ENCODE measurements around the gene TXNRD1. TPM values are rescaled to one million over a fixed set of nuclear protein-coding genes. Genes with fewer than 3 reads are reported as not detected.
"Not testable (repeated sequence)": the region's sequence is repeated elsewhere in the genome, so short reads cannot be mapped to it uniquely, and the experiment has no call there.

TXNRD1 gene
- total and polyA plus RNA-seq, 11 donors = 26.6 to 384 (median 90.8) TPM

DNA sequence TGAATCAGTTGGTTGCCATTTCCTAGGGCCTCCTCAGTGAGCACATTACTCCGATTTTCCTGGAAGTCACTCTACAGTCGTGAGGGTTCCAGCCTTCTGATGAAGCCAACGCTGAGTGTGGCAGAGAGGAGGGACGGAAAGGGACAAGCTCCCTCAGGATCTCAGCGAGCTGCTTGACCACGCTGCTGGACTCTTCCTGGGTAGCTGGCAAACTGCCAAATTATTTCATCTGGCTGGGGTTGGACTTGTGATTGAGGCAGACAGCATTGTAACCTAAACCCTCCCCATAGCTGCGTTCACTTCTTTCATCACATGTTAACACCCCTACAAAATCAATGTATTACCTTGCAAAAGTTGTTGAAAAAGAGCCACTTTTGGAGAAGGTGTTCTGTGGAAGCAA is 171.6 kb downstream of the TXNRD1 start:
- 21 to 41% (median 24%) methylated on average over 7 of the region's 7 CpGs for WGBS, 4 donors
- no peak overlapping the region for H3K4me3 ChIP-seq
- TF ChIP-seq, protein P1, sequence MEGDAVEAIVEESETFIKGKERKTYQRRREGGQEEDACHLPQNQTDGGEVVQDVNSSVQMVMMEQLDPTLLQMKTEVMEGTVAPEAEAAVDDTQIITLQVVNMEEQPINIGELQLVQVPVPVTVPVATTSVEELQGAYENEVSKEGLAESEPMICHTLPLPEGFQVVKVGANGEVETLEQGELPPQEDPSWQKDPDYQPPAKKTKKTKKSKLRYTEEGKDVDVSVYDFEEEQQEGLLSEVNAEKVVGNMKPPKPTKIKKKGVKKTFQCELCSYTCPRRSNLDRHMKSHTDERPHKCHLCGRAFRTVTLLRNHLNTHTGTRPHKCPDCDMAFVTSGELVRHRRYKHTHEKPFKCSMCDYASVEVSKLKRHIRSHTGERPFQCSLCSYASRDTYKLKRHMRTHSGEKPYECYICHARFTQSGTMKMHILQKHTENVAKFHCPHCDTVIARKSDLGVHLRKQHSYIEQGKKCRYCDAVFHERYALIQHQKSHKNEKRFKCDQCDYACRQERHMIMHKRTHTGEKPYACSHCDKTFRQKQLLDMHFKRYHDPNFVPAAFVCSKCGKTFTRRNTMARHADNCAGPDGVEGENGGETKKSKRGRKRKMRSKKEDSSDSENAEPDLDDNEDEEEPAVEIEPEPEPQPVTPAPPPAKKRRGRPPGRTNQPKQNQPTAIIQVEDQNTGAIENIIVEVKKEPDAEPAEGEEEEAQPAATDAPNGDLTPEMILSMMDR (IDR thresholded peaks at IDR 0.05) = no peak
- no peak for TF ChIP-seq POLR2A (IDR thresholded peaks at IDR 0.05)
- H3K27ac ChIP-seq = no peak overlapping the region
- no peaks in the 10 kb centered on the region for H3K27me3 ChIP-seq
- DNase-seq = peak in 1 of 5 donors; percentile 24
- H3K4me1 ChIP-seq = peaks cover 0 to 7% (median under 1%) of the 10 kb centered on the region in 12 donors
- H3K9me3 ChIP-seq = no peaks in the 10 kb centered on the region
- H3K36me3 ChIP-seq = no peaks in the 10 kb centered on the region
- intact Hi-C loops (cut with DNase I) = loop anchor here in 4 of 10 donors (10.0 kb wide), 3 partner anchors 278 to 668 kb away; no protein-coding TSS in a partner anchor
- peak in 2 of 4 donors; percentile 10 to 24 for ATAC-seq

DNA sequence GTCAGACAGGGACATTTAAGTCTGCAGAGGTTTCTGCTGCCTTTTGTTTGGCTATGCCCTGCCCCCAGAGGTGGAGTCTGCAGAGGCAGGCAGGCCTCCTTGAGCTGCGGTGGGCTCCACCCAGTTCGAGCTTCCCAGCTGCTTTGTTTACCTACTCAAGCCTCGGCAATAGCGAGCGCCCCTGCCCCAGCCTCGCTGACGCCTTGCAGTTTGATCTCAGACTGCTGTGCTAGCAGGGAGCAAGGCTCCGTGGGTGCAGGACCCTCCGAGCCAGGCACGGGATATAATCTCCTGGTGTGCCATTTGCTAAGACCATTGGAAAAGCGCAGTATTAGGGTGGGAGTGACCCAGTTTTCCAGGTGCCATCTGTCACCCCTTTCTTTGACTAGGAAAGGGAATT is 178.5 kb downstream of the TXNRD1 start:
- H3K27ac ChIP-seq; H3K4me1 ChIP-seq; H3K4me3 ChIP-seq; intact Hi-C loops (cut with DNase I); H3K36me3 ChIP-seq; H3K9me3 ChIP-seq; DNase-seq; ATAC-seq; H3K27me3 ChIP-seq: not testable (repeated sequence)
- 93 to 98% (median 96%) methylated on average over 9 to 11 of the region's 11 CpGs for WGBS, 4 donors

Other genes starting within 250 kb of the TXNRD1 start
- gene TDG, start 249.9 kb upstream of the TXNRD1 start, total RNA-seq = 10 to 100 TPM in 7 of 9 donors, 1 to 10 TPM in 2; 7.8 to 15.5 (median 13.1) TPM
- gene TDG, start 249.9 kb upstream of the TXNRD1 start, polyA plus RNA-seq = 10 to 100 TPM in 1 of 2 donors, 1 to 10 TPM in 1; 7.4 to 13.3 TPM
- 10 to 100 TPM in 1 of 9 donors, 1 to 10 TPM in 8; 2.6 to 18.7 (median 6.9) TPM for gene GLT8D2, start 165.6 kb upstream of the TXNRD1 start, total RNA-seq
- gene GLT8D2, start 165.6 kb upstream of the TXNRD1 start, polyA plus RNA-seq = 1 to 10 TPM; 3.0 to 4.9 TPM
- gene HCFC2, start 151.2 kb upstream of the TXNRD1 start, total RNA-seq = 10 to 100 TPM in 4 of 9 donors, 1 to 10 TPM in 5; 7.1 to 14.0 (median 9.3) TPM
- gene HCFC2, start 151.2 kb upstream of the TXNRD1 start, polyA plus RNA-seq = 1 to 10 TPM; 4.8 to 8.6 TPM
- 10 to 100 TPM; 20.3 to 58.7 (median 23.8) TPM for gene NFYB, start 77.6 kb upstream of the TXNRD1 start, total RNA-seq
- 10 to 100 TPM; 21.6 to 31.3 TPM for gene NFYB, start 77.6 kb upstream of the TXNRD1 start, polyA plus RNA-seq
- 1 to 10 TPM in 6 of 9 donors, under 1 TPM in 3; 0.44 to 4.0 (median 1.3) TPM for gene EID3, start 88.0 kb downstream of the TXNRD1 start, total RNA-seq
- 1 to 10 TPM in 1 of 2 donors, under 1 TPM in 1; 0.55 to 1.6 TPM for gene EID3, start 88.0 kb downstream of the TXNRD1 start, polyA plus RNA-seq
- 10 to 100 TPM in 3 of 9 donors, 1 to 10 TPM in 6; 2.3 to 16.9 (median 4.4) TPM for gene CHST11, start 241.2 kb downstream of the TXNRD1 start, total RNA-seq
- gene CHST11, start 241.2 kb downstream of the TXNRD1 start, polyA plus RNA-seq = 1 to 10 TPM; 1.1 to 1.8 TPM